Measurements from ENCODE around the gene XXYLT1.

- TF ChIP-seq CTCF (IDR thresholded peaks at IDR 0.05) (no peak), JUN (CRISPR knock-in tag; IDR thresholded peaks at IDR 0.05) (no peak), SMAD3 (CRISPR knock-in tag; IDR thresholded peaks at IDR 0.05; ENCODE audit: borderline replicate concordance) (no peak), TP53 (CRISPR knock-in tag; IDR thresholded peaks at IDR 0.05) (no peak), SMAD4 (CRISPR knock-in tag; IDR thresholded peaks at IDR 0.05) (no peak), NFE2L1 (CRISPR knock-in tag; IDR thresholded peaks at IDR 0.05) (no peak), ZNF416 (CRISPR knock-in tag; IDR thresholded peaks at IDR 0.05) (no peak), CREB1 (CRISPR knock-in tag; IDR thresholded peaks at IDR 0.05) (no peak)
- TF ChIP-seq, protein P1, sequence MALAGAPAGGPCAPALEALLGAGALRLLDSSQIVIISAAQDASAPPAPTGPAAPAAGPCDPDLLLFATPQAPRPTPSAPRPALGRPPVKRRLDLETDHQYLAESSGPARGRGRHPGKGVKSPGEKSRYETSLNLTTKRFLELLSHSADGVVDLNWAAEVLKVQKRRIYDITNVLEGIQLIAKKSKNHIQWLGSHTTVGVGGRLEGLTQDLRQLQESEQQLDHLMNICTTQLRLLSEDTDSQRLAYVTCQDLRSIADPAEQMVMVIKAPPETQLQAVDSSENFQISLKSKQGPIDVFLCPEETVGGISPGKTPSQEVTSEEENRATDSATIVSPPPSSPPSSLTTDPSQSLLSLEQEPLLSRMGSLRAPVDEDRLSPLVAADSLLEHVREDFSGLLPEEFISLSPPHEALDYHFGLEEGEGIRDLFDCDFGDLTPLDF (CRISPR knock-in tag; IDR thresholded peaks at IDR 0.05), result no peak
Measured at GRCh38 chr3:195032955-195033354, 238.0 kb downstream of the XXYLT1 start.

Data from WTC11 (cell line).